Mammary microvascular endothelial cell (primary cell): Measurements from ENCODE around the gene ENPEP. TPM values are rescaled to one million over a fixed set of nuclear protein-coding genes. Genes with fewer than 3 reads are reported as not detected.

Source experiments
- total RNA-seq: library from RNA; depleted of rRNA; stranded (reverse); fragments of >200 nt; gene quantifications from 2 replicates; pipeline ENCODE4 v1.2.3, GENCODE V29; 2015

Gene ENPEP
- under 0.01 TPM in 1 of 2 replicates, not detected in the other for total RNA-seq

DNA sequence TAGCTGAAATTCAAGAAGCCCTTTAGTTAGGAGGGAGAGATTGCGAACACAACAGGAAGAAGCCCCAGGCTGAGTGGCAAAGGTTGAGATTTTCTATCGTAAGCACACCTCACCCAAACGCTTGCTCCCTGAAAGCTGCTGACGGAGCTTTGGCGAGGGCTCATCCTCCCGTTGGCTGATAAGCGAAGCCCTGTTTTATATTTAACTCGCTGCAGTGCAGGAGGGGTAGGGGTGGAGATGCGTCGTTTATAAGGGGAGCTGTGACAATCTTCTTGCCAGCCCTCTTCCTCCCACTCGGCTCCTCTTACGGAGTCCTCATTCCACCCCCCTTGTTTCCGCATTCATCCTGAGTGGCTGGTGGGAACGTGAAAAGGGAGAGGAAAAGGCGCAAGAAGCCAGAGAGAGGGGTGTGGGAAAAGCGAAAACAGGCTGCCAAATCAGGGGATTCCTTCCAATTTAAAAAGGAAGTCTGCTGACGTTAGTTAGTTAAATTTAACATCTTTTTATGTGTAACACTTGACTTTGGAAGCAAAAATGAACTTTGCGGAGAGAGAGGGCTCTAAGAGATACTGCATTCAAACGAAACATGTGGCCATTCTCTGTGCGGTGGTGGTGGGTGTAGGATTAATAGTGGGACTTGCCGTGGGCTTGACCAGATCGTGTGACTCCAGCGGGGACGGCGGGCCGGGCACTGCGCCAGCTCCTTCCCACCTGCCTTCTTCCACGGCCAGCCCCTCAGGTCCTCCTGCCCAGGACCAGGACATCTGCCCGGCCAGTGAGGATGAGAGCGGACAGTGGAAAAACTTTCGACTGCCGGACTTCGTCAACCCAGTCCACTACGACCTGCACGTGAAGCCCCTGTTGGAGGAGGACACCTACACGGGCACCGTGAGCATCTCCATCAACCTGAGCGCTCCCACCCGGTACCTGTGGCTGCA is at the start of gene ENPEP:
Gene ENPEP, plus strand, starts transcription at position 275 of the 938 bp plus-strand sequence. Its CDS starts 260 bp downstream, at position 535.

Other genes with a start within 250 kb of the ENPEP start
- 0.07 and 0.10 TPM in 2 replicates for gene PITX2, start 146.9 kb downstream of the ENPEP start, total RNA-seq